GM19240 (cell line): ENCODE results near the gene GNAL.

Experiments
- DNase-seq: peaks from one replicate; pipeline ENCODE4 v3.0.0; 2011; ENCODE audit warnings: low spot score; ENCODE audit not compliant: insufficient read length

Gene GNAL

DNA sequence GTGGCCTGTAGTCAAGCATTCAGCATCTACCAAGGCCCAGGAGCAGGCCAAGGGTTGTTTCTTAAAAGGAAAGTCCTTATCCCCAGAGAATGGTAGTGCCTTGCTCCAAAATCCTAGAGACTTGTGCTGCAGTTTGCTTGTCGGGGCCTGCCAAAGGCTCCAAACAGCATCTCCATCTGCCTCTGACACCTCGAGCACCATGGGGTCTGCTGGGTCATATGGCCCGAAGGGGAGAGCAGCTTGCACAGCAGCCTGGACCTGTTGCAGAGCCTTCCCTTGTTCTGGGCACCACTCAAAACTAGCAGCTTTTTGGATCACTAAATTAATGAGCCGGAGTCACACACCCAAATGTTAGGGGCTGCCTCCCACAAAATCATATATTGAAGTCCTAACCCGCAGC, 35.7 kb downstream of the GNAL start:
- DNase-seq = no peak

DNA sequence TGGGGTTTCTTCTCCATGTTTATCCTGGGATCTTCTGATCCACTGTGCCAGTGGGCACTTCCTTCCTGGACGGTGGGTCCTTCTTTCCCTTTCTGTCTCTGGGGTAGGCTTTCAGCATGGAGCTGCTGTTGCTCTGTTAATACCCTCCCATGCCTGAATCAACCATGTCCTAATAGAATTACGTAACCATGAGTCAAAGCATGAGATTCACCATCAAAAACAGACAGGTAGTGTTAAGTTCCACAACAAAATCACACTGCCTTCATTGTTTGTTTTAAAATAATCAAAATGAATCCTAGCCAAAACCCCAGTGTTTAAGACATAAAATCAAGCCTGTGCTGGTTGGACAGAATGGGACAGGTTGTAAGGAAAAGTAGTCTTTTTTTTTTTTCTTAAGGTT, 37.5 kb downstream of the GNAL start:
- DNase-seq = no peak

DNA sequence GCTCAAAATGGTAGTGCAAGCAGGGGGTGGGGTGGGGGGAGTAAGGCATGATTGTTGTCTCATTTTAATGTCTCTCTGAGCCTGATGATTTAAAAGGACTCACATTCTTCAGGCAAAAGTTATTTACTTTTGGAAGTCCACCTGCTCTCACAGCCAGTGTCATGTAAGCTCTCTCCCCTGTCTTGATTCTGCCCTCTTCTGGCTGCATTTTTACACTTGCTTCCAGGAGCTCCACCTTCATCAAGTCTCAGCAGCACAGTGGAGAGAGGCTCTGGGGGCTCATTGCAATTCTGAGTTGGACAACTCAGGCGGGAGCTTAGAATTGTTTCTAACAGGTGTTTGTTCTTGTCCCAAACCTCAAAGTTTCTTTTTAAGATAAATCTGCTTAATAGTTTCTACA, 39.2 kb downstream of the GNAL start:
- no peak for DNase-seq

DNA sequence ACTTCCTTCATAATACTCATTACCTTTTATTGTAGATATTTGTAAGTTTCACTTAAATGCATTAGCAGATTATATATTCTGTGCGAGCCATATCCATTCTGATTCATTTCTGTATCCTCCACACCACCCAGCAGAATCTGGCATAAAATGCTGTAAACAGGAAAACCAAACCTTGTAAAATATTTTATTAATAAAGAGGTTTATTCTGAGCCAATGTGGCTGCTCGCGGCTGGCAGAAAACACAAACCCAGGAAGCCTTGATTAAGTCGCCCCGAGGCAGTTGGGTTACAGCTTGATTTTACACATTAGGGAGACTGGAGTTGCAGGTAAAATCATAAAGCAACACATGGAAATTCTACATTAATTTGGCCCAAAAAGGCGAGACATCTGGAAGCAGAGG, 40.5 kb downstream of the GNAL start:
- DNase-seq = no peak

DNA sequence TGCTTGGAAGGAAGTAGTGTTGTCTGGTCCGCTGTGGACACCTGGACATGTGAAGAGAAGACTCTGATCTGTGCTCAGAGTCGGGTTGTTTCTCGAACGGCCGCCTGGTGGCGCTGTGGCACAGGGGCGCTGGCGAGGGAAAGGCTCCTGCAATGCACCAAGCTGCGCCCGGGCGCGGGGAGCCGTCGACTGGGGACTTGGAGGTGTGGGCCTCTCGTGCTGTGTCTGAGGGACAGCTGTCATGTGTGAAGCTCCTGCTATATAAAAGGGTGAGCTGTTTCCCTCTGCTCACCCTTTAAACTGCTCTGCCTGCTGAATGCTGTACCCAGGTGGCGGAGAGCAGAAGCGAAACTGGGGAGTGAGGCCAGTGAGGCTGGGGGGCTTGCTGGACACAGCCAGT, 44.0 kb downstream of the GNAL start:
- peak; percentile 47 for DNase-seq

DNA sequence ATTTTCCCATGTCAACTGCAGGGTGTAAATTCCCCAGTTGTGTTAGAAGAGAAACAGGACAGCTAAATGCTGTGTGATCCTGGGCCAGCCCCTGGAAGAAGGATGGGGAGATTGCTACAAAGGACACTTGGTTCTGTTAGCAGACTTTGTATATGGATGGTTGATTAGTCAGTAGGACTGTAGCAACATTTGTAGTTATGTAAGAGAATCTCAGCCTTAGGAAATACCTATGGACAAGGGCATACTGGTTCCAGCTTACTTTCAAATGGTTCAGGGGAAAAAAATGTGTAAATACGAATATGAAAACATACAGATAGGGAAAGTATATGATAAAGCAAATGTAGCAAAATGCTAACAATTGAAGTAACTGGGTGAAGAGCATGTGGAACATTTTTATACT, 47.6 kb downstream of the GNAL start:
- no peak for DNase-seq

DNA sequence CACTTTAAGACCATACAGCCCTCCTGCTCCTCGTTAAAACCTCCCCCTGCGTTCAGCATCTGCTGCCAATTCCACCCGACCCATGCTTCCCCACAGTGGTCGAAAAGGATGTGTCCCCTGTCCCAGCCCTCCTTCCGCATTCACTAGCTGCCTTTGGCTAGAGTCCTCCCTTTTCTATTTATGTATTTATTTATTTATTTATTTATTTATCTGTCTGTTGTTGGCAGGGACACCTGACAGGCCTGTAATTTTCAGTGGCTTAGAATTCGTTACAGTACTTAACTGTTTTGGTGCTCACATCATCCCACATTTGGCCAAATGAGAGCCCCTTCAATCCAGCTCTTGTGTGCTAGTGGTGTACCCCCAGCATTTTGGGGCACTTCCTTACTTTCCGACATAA, 50.8 kb downstream of the GNAL start:
- no peak for DNase-seq

DNA sequence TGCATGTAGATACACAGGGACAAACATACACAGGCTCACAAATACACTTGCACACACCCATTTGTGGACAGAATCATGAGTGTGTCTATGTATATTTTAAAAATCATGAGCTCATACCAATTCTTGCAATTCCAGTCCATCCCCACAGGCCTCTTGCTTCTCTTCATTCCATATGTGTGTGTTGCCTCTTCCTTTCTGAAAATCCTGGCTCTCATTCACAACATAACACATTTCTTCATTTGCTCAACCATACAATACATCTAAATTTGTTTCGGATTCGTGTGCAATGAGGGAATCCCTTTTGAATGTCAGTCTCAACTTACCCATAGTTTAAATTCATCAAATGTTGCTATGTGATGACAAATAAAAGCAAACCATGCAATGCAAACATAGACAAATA, 51.4 kb downstream of the GNAL start:
- no peak for DNase-seq

DNA sequence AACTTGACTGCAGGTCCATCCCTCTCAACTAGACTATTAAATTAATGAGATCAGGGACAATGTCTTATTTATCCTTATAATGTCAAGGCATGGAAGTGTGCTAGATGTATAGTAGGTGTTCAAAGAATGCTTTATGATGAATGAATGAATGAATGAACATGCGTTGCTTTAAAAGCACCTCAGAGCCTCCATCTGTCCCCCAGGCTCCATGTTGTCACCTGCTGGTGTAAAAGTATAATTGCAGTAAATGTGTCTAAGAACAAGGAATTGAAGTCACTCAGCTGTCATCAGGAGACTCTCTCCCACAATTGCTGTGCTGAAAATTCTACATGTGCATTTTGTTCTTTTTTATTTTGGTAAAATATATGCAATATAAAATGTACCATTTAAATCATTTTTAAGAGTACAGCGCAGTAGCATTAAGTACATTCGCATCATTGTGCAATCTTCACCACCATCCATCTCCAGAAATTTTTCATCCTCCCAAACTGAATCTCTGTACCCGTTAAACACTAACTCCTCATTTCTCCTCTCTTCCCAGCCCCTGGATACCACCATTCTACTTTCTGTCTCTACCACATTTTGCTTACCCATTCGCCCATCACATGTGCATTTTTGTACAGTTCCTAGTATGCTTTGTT, 52.6 kb downstream of the GNAL start:
- DNase-seq = no peak

DNA sequence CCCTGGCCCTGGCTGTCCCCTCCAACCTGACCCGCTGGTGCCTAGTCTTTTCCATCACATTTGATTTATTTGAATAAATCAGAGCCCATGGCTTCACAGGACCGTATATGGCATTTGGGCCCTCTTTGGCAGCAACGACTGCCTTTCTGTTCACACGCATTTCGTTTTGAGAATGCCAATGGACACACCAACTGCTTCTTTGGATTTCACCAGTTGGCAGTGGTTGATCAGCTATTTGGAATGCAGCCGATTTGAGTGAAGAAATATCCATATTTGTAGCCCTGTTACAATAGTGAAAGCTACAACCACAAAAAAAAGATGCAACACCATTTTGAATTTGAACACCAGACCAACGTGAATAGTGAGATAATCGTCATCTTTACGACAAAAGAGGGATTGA, 56.5 kb downstream of the GNAL start:
- DNase-seq = no peak

DNA sequence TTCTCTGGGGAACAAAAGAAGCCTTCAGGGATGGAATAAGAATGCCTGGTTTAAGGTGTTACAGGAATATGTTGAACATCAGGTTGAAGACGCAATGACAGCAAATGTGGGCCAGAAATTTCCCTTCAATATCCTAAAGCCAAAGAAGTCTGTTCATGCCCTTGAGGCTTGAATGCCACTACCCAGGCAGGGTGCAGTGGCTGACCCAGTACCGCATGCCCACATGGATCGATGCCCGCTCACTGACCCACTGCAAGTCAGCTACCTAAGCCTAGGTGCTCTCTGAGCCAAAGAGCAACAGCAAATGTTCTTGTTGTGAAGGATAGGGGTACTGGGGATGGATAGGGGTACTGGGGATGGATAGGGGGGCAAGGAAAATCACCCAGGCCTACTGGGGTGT, 58.2 kb downstream of the GNAL start:
- DNase-seq = no peak

DNA sequence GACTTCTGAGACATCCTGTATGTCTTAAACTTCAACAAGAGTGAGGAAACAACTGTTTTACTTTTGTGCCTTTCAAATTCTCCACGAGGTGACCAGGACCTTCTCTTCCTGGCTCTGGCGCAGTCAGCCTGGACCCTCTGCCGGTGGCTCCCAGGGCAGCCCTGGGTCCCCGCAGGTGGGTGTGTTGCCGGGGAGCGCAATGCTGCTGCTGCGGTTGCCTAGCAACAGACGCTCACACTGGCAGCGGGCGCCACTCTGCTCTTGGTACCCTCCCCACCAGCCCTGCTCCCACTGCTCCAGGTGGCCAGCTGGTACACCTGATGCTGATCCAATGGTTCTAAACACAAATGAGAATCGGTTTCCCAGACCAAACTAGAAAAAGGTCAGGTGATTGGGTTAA, 58.7 kb downstream of the GNAL start:
- no peak for DNase-seq

DNA sequence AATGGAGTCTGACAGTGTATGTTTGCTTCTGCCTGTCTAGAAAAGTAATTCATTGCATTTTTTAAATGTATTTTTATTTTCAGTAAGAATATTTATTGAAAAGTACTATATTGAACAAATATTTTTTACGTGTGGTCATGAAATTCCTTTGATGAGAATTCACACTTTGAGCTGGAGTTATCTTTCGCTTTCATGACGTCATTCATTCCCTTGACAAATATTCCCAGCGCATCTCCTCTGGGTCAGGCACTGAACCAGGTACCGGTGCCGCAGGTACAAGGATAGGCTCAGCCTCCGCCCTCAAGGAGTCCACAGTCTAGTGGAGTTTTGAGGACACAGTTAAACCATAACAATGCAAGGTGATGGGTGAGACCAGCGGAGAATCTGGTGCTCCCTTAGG, 60.2 kb downstream of the GNAL start:
- no peak for DNase-seq

DNA sequence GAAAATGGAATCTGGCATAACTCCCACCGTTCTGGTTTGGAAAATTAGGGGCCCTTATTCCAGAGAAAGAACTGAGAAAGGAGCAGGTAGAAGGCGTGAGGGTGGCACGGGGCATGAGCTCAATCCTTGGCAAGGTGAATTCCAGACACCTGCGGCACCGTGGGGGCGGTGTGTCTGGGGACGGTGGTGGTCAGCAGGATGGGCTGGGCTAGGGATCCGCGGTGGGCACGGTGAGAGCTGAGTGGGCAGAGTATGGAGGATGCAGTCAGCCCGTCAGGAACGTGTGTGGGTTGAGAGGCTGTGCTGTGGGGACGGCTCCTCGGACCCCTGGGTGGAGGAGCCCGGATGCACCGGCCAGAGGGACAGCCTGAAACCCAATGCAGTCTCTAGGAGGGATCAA, 61.1 kb downstream of the GNAL start:
- DNase-seq = no peak

DNA sequence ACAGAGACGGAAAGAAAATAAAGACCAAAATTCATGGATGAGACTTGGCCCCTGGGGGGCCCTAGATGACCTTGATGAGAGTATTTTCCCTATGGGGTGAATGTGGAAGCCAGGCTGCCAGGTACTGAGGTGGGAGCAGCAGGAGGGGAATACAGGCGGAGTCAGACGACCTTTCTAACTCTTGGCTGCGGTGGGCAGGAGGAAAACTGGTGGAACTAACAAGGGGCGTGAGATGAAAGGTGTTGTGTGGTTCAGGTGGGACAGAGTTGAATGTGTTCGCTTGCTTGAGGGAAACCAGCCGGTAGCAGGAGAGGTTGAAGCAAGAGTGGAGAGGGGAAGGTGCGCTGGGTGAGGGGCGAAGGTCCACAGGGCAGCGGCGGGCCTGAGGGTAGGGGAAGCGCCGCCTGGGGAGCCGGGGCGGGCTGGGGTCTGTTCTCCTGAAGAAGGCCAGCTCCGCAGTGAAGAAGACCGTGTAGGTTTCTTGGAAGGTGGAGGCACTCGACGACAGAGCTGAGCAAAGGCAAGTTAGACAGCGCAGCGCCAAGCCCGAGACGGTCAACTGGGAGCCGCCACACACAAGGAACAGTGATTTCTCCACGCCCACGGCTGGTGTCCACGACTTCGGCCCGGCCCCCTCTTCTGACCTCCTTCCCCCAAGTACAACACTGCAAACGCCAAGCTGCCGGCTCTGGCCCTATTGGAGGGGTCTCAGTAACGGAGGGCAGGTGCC, 61.7 kb downstream of the GNAL start:
- DNase-seq = no peak

DNA sequence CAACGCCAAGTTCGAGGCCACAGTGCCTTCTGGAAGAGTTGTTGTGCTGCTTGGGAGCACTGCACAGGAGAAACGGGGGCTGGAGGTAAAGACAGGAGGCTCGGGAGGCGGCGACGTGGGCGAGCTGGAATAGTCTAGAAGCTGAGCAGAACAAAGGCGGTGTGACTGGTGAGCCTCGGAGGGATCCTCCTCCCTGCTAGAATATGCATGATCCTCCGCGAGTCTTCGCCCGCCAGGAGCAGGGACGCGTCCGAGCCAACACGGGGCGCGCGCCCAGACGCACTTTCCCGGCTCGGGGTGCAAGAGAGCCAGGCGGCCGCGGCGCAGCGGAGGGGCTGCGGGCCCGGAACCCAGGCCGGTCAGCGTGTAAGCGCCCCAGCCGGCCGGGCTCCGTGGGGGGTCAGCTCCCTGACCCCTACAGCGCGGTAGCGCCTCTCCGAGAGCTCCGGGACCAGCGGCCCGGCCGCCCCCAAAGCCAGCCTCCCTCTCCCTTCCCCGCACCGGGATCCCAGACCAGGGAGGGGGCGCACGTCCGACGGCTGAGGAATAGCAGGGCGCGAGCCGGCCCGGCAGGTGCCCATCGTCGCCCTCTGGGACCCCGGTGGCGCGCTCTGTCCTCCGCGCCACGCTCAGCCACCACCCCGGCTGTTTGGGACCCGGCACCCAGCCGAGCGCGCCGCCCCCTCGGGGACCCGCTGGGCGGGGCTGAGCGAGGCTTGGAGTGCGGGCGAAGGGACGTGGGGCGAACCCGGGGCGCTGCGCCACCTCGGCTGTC, 62.5 kb downstream of the GNAL start:
- DNase-seq = no peak

DNA sequence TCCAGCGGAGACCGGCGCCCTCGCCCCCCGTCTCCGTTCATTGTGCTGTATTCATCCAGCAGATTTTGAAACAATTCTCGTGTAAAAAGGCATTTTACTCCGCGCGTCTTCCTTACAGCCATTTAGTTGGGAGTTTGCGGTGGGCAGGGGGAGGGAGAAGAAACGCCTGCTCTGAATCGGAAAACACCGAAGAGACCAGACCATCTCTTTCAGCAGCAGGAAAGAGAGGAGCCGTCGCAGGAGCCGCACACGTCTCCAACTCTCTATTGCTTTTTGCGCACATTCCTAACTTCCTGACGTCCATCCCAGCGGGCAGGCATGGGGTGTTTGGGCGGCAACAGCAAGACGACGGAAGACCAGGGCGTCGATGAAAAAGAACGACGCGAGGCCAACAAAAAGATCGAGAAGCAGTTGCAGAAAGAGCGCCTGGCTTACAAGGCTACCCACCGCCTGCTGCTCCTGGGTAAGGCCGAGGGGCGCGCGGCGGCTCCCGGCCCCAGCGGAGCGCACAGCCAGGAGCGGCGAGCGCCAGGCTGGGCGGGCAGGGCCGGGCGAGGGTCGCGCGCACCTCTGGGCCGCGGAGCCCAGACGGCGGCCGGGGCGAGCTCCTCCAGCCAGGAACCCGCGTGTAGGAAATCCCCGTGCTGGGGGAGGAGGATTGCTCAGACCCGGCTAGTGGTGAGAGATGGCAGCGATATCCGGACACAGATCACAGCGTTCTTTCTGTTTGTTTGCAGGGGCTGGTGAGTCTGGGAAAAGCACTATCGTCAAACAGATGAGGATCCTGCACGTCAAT, 63.2 kb downstream of the GNAL start:
- no peak for DNase-seq

DNA sequence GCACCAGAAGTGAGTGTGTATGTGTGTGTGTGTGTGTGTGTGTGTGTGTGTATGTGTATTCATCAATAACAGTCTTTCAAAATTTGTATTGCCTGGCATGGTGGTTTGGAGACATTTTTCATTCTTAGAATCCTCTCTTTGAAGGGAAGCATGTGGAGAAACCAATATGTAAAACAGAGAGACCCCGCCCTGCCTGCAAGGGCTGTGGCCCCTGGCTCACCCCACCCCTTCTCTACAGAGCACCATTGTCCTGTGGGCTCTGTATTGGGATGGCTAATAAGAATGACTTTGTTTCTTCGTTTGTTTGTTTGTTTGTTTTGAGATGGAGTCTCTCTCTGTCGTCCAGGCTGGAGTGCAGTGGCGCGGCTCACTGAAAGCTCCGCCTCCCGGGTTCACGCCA, 65.9 kb downstream of the GNAL start:
- DNase-seq = no peak

DNA sequence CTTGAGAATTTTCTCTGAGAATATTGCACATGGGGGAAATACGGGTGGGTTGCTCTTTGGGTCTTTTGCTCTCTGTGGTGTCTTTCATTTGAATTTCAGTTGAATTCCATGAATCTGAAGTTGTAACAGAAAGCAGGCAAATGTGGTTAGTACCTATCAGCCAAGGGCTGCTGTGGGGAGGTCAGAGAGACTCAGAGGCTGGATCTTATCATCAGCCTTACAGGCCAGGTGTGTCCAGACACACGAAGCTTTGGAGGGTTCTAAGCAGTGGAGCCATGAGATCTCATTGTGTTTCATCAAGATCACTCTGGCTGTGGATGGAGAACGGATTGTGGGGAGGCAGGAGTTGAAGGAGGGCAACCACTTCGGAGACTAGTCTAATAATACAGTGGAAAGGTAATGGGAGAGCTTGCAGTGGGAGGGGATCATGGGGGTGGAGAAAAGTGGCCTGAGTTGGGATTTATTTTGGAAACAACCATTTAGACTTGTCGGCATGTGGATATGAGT, 68.1 kb downstream of the GNAL start:
- no peak for DNase-seq

DNA sequence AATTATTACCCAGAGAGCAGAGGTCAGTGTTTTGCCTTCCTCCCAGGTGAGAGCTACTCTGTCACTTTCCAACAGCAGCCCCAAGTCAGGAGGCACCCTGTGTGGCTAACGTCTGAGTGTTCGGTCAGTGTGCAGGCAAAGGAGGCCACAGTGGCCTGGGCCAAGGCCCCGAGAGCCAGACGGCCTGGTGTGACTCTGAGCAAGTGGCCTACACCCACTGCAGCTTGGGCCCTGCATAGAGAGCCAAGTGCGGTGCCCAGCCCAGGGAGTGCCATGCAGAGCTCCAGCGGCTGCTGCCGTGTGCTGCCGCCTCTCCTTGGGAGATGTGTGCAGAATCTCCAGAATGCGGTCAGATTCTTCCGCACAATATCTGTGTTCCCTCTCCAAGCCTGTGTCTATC, 70.4 kb downstream of the GNAL start:
- no peak for DNase-seq

DNA sequence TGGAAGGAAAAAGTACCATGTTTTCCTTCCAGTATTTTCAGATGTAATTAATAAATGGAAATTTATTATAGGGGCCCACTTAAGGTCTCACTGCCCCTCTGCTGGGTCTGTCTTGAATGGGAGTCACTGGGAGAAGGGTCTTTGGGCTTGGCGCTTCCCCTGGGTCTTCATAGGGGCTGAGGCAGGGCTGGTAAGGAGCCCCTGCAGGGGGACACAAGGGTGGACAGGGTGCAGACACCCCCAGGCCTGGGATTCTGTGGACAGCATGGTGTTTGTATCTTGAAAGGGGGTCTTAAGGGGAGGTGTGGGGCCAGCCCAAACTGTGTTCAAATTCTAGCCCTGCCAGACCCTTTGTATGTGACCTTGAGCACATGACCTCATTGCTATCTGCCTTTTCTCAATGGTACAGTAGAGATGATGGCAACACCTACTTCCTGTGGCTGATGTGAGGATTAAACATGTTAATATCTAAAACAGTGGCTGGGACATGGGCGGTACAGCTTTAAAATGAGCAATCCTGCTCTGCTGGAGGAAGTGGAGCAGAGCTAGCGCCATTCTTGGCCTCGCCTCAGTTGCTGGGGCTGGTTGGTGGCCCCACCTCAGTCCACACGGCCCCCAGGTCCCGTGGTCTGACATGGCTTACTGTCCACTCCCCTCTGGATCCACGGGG, 71.6 kb downstream of the GNAL start:
- no peak for DNase-seq
